Esophagus squamous epithelium (tissue), 4 donors: Measurements from ENCODE around the gene DLGAP1.

Source experiments
- POLR2A ChIP-seq, 4 donors: fragments of 450-650 bp; IDR thresholded peaks; one replicate each; pipeline ENCODE4 v1.6.1; 2017; ENCODE audit warnings: antibody characterized with exemption in 4 of 4, mild to moderate bottlenecking in 4 of 4, moderate library complexity in 3 of 4
- TF ChIP-seq, protein P1 (sequence below), 6 experiments: fragments of 450-650 bp in 4 of 6; fragments of 200-600 bp in 2 of 6; sonication (generic) in 2 of 6; IDR thresholded peaks; one replicate each; pipeline ENCODE4 v1.5.1; 2016 to 2019; ENCODE audit warnings: antibody characterized with exemption in 6 of 6, mild to moderate bottlenecking in 4 of 6, moderate library complexity in 4 of 6

DNA sequence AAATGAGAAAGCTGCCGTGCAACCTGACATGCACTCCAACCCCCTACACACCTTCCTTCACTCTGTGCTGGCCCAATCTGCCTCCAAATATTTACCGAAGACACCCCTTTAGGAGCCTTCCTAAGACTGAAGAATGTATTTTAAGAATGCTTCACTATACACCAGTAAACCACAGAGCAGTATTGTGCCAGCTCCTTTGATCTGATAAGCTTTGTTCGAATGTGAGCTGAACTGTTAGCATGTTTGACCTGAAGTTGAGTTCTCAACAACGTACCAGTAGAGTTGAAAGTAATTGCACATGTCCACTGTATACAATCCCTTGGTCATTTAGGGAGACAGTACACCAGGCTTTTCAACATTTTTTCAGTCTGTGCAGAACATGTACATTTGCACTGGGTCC, 745.9 kb downstream of the DLGAP1 start:
- TF ChIP-seq, protein P1, sequence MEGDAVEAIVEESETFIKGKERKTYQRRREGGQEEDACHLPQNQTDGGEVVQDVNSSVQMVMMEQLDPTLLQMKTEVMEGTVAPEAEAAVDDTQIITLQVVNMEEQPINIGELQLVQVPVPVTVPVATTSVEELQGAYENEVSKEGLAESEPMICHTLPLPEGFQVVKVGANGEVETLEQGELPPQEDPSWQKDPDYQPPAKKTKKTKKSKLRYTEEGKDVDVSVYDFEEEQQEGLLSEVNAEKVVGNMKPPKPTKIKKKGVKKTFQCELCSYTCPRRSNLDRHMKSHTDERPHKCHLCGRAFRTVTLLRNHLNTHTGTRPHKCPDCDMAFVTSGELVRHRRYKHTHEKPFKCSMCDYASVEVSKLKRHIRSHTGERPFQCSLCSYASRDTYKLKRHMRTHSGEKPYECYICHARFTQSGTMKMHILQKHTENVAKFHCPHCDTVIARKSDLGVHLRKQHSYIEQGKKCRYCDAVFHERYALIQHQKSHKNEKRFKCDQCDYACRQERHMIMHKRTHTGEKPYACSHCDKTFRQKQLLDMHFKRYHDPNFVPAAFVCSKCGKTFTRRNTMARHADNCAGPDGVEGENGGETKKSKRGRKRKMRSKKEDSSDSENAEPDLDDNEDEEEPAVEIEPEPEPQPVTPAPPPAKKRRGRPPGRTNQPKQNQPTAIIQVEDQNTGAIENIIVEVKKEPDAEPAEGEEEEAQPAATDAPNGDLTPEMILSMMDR (IDR thresholded peaks at IDR 0.05) = no peak
- TF ChIP-seq POLR2A (IDR thresholded peaks at IDR 0.05) = no peak
